Spleen (tissue), 7 donors: ENCODE measurements around the gene KLHL2.
A peak's percentile ranks its signal among the peaks of the same experiment; 100 is the strongest.
"Not testable (repeated sequence)": the region's sequence is repeated elsewhere in the genome, so short reads cannot be mapped to it uniquely, and the experiment has no call there.

Experiments used
- POLR2A ChIP-seq, 3 donors: fragments of 450-650 bp; IDR thresholded peaks; one replicate each; pipeline ENCODE4 v1.5.1; 2017; ENCODE audit warnings: antibody characterized with exemption in 3 of 3, mild to moderate bottlenecking in 1 of 3
- POLR2AphosphoS5 ChIP-seq, 3 donors: sonication (generic); formaldehyde crosslinking; IDR thresholded peaks; one replicate each; pipeline ENCODE4 v1.5.1; 2017; ENCODE audit warnings: antibody characterized with exemption in 3 of 3
- TF ChIP-seq, protein P1 (sequence below), 11 experiments: fragments of 200-600 bp in 7 of 11; fragments of 450-650 bp in 4 of 11; sonication (generic) in 4 of 11; IDR thresholded peaks in 8 of 11; conservative IDR thresholded peaks in 3 of 11; 1 replicate in 7 of 11; 2 replicates in 4 of 11; pipeline versions ENCODE4 v1.4.0 to v1.8.0; 2016 to 2021; ENCODE audit warnings: antibody characterized with exemption in 11 of 11, inconsistent platforms in 4 of 11, mild to moderate bottlenecking in 1 of 11
- donor health status: DM: no; HTN: no; CAD: no; lungs with moderate emphysema.
- donor health status: DM: no; HTN: no; CAD: no.
- donor health status: DM: no; HTN: no; CAD: no.

DNA sequence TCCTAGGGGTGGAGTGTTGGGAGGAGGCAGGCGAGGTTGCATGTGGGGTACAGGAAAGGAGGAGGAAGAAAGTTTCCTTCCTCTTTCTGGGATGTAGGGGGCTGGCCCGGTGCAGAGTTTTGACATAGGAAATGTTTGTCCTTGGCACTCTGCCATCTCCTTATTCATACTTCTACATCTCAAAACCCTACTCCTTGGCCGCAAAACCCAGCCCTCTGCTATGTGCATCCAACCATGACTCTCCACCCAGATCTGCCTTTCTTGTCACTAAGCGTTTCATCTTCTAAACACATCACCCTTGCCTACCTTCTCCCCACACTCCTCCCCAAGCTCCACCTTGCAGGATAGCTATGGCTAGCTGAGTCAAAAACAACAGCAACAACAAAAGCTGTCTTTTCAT lies 48.1 kb downstream of the KLHL2 start:
- TF ChIP-seq POLR2AphosphoS5 (IDR thresholded peaks at IDR 0.05) = peak in 1 of 3 donors; percentile 69
- TF ChIP-seq POLR2A (IDR thresholded peaks at IDR 0.05) = not testable (repeated sequence)
- TF ChIP-seq, protein P1, sequence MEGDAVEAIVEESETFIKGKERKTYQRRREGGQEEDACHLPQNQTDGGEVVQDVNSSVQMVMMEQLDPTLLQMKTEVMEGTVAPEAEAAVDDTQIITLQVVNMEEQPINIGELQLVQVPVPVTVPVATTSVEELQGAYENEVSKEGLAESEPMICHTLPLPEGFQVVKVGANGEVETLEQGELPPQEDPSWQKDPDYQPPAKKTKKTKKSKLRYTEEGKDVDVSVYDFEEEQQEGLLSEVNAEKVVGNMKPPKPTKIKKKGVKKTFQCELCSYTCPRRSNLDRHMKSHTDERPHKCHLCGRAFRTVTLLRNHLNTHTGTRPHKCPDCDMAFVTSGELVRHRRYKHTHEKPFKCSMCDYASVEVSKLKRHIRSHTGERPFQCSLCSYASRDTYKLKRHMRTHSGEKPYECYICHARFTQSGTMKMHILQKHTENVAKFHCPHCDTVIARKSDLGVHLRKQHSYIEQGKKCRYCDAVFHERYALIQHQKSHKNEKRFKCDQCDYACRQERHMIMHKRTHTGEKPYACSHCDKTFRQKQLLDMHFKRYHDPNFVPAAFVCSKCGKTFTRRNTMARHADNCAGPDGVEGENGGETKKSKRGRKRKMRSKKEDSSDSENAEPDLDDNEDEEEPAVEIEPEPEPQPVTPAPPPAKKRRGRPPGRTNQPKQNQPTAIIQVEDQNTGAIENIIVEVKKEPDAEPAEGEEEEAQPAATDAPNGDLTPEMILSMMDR (IDR thresholded peaks at IDR 0.05 in 8 of 11, conservative IDR thresholded peaks at IDR 0.05 in 3 of 11) = not testable (repeated sequence)
